GM12873 (cell line): ENCODE measurements around the gene OTOF.

Source experiments
- CTCF ChIP-seq: IDR thresholded peaks from 2 replicates; pipeline ENCODE4 v1.5.1; 2012; ENCODE audit warnings: low read depth, mild to moderate bottlenecking, moderate library complexity, low read length, control low read depth; ENCODE audit not compliant: insufficient read depth; ENCODE audit errors: missing control alignments

OTOF gene

GRCh38 chr2:26479789-26480565 is 2.1 kb upstream of the OTOF start:
- TF ChIP-seq CTCF = no peak

GRCh38 chr2:26479131-26479788 is 1.3 kb upstream of the OTOF start:
- no peak for TF ChIP-seq CTCF

- no peak for TF ChIP-seq CTCF
Observed at GRCh38 chr2:26478366-26478765, 442 bp upstream of the OTOF start.

- no peak for TF ChIP-seq CTCF
Observed at GRCh38 chr2:26477126-26477910, 606 bp downstream of the OTOF start.

GRCh38 chr2:26475832-26476501 is 2.0 kb downstream of the OTOF start:
- TF ChIP-seq CTCF = no peak

- TF ChIP-seq CTCF = no peak
Observed at GRCh38 chr2:26475037-26475436, 2.9 kb downstream of the OTOF start.

- TF ChIP-seq CTCF = no peak
Observed at GRCh38 chr2:26474261-26474785, 3.6 kb downstream of the OTOF start.
